ENCODE data around the gene POU6F2. TPM values are rescaled to one million over a fixed set of nuclear protein-coding genes. Genes with fewer than 3 reads are reported as not detected.

Gene POU6F2
- total and polyA plus RNA-seq, 2 of the 4 experiments (the other 2 are of a cell fraction) = not detected

DNA sequence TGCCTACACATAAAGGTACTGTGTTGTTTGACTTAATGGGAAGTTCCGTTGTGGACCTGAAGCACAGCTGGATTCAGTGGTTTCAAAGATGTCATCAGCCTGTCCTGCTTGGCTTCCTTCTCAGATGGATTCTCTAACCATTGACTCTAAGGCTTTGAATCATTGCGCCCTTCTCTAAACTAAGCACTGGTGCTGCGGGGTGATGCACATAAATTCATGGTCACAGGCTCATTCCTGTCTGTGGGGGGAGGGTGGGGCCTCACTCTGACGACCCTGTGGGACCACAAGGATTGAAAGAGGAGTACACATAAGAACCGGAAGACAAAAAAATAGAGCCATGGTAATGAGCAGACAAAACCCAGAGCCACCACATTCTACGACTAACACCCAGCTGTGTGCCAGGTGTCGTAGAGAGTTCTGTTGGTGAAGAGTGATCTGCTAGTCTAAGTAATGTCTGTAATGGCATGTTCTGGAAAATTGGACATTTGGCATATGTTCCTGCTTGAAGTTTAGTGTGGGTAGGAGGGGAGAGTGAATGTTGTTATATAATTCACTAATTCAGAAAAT lies 491.2 kb downstream of the POU6F2 start:
- DNase-seq = no peak
- Histone ChIP-seq H3K9me3 (ENCODE audit: control insufficient read depth, insufficient read depth, low read length) (no peaks in the 10 kb centered on the region), H4K20me1 (ENCODE audit: insufficient read depth, low read length) (no peaks in the 10 kb centered on the region), H4K5ac (ENCODE audit: low read depth, low read length) (no peak overlapping the region), H3K23ac (ENCODE audit: low read depth, low read length) (no peak overlapping the region), H3K4me3 (ENCODE audit: insufficient read depth, low read depth, low read length) (no peak overlapping the region), H3K9me1 (ENCODE audit: insufficient read depth, low read length) (no peaks in the 10 kb centered on the region), H3K4ac (ENCODE audit: low read depth, low read length) (no peak overlapping the region), H2AK9ac (replicated peaks; ENCODE audit: low read depth, low read length, poor library complexity) (no peak overlapping the region), H3K18ac (ENCODE audit: low read depth, low read length) (no peak overlapping the region), H3K27me3 (ENCODE audit: control insufficient read depth, insufficient read depth, low read length) (no peaks in the 10 kb centered on the region; the same call in none of the 2 replicates), H3K4me1 (ENCODE audit: control insufficient read depth, insufficient read depth, low read length) (no peaks in the 10 kb centered on the region), H2BK15ac (ENCODE audit: low read depth, low read length) (no peak overlapping the region), H4K8ac (ENCODE audit: low read depth in 2 of 2, low read length in 2 of 2) (no peak overlapping the region), H3K9ac (ENCODE audit: low read depth, low read length) (no peak overlapping the region), H2BK20ac (ENCODE audit: low read depth, low read length) (no peak overlapping the region), H3K36me3 (ENCODE audit: control insufficient read depth, insufficient read depth, low read length) (no peaks in the 10 kb centered on the region), H2BK5ac (ENCODE audit: low read depth, low read length, poor library complexity, severe bottlenecking) (no peak overlapping the region), H2AFZ (replicated peaks; ENCODE audit: low read length, poor library complexity) (no peak overlapping the region), H3K56ac (ENCODE audit: extremely low read depth, insufficient read depth, low read length) (no peak overlapping the region), H2BK120ac (ENCODE audit: low read depth, low read length) (no peak overlapping the region), H3K14ac (replicated peaks; ENCODE audit: low read depth, low read length) (no peak overlapping the region), H2AK5ac (ENCODE audit: low read depth, low read length) (no peak overlapping the region), H3K79me1 (ENCODE audit: low read depth in 1 of 2, low read length in 2 of 2) (no peaks in the 10 kb centered on the region), H3K27ac (ENCODE audit: insufficient read depth, low read length) (no peak overlapping the region), H3K4me2 (ENCODE audit: low read depth, low read length) (no peak overlapping the region), H4K91ac (ENCODE audit: insufficient read depth, low read depth, low read length) (no peak overlapping the region)
- no TSS peak for BruUV-seq (replicated peaks)
- TF ChIP-seq CHD1 (IDR thresholded peaks at IDR 0.05; ENCODE audit: low read depth, low read length) (no peak), CEBPB (IDR thresholded peaks at IDR 0.05; ENCODE audit: low read depth, low read length) (no peak), MAZ (IDR thresholded peaks at IDR 0.05; ENCODE audit: borderline replicate concordance, low read depth, low read length) (no peak), FOS (IDR thresholded peaks at IDR 0.05; ENCODE audit: low read depth, low read length) (no peak), BHLHE40 (IDR thresholded peaks at IDR 0.05; ENCODE audit: low read depth, low read length) (no peak)
- TF ChIP-seq, protein P1, sequence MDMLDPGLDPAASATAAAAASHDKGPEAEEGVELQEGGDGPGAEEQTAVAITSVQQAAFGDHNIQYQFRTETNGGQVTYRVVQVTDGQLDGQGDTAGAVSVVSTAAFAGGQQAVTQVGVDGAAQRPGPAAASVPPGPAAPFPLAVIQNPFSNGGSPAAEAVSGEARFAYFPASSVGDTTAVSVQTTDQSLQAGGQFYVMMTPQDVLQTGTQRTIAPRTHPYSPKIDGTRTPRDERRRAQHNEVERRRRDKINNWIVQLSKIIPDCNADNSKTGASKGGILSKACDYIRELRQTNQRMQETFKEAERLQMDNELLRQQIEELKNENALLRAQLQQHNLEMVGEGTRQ (IDR thresholded peaks at IDR 0.05; ENCODE audit: low read depth, low read length) = no peak
- in situ Hi-C loops (cut with MboI; ENCODE audit: low sequenced_read_pairs) = loop anchor here (25.0 kb wide), 2 partner anchors 532 to 682 kb away; no protein-coding TSS in a partner anchor
- ChIA-PET CTCF (interaction anchor here (0.6 kb wide), 1 partner anchor 562 kb away, joined by 3 read pairs; no protein-coding TSS in a partner anchor), POLR2A (ENCODE audit: unreplicated experiment) (interaction anchor here (0.6 kb wide), 1 partner anchor 11 kb away, joined by 3 read pairs; no protein-coding TSS in a partner anchor)
- dilution Hi-C loops (cut with HindIII; ENCODE audit: low sequenced_read_pairs, unreplicated experiment) = no loop called here
- intact Hi-C loops (cut with micrococcal nuclease) = loop anchor here (10.0 kb wide), 1 partner anchor 394 kb away; no protein-coding TSS in a partner anchor
- no peak for ATAC-seq (ENCODE audit: low read depth)
- WGBS, 2 experiments (ENCODE audit: extremely low coverage in 2 of 2, insufficient read length in 1 of 2) = no CpG with 5 or more reads among the region's 7 CpGs

Measured in IMR-90 (cell line).